GM19099 (cell line): ENCODE results near the gene TCP1.

Source experiments
- POLR2A ChIP-seq: IDR thresholded peaks from 3 replicates; pipeline ENCODE4 v1.6.1; 2011; ENCODE audit warnings: low read depth; ENCODE audit not compliant: insufficient read length; ENCODE audit errors: extremely low read depth

The TCP1 gene

DNA sequence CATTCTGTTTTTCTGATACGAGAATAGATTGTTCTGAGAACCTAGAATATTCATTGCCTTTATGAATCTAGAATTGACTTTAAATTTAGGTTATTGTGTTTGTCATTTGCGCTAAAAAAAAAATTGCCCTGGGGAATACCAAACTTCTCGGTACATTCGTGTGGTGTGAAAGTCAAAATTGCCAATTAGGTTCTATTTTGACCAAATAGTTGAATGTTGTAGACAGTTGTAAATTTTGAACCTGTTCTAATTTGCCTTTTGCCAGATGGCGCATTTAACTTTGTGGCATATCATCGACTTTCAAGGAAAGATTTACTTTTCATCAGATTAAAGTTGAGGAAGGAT, 59.1 kb downstream of the TCP1 start:
- no peak for TF ChIP-seq POLR2A

- TF ChIP-seq POLR2A: no peak
Observed at GRCh38 chr6:159729598-159730331, 59.6 kb downstream of the TCP1 start.

- TF ChIP-seq POLR2A: no peak
Observed at GRCh38 chr6:159728531-159728964, 60.9 kb downstream of the TCP1 start.
